HFFc6 (cell line): ENCODE measurements around the gene FCN2. TPM values are rescaled to one million over a fixed set of nuclear protein-coding genes. Genes with fewer than 3 reads are reported as not detected.

Experiments used
- DNase-seq: peaks from one replicate; pipeline ENCODE4 v3.0.0-alpha.2; 2018
- H3K27ac Mint-ChIP-seq: 2 replicates; pipeline ENCODE4 v1.8.0; 2020; ENCODE audit warnings: mild to moderate bottlenecking, mixed read lengths
- H3K27me3 Mint-ChIP-seq: 2 replicates; pipeline ENCODE4 v1.8.0; 2021; ENCODE audit warnings: mild to moderate bottlenecking, moderate library complexity, mixed read lengths; ENCODE audit not compliant: insufficient read depth
- H3K36me3 Mint-ChIP-seq: 2 replicates; pipeline ENCODE4 v1.8.0; 2021; ENCODE audit warnings: low read depth, mixed read lengths
- H3K4me1 Mint-ChIP-seq: 2 replicates; pipeline ENCODE4 v1.8.0; 2020; ENCODE audit warnings: low read depth, mixed read lengths
- H3K4me3 Mint-ChIP-seq: 2 replicates; pipeline ENCODE4 v1.8.0; 2020; ENCODE audit warnings: mild to moderate bottlenecking, moderate library complexity, mixed read lengths
- H3K9me3 Mint-ChIP-seq: 2 replicates; pipeline ENCODE4 v1.8.0; 2020; ENCODE audit warnings: mild to moderate bottlenecking, mixed read lengths
- total RNA-seq, 6 experiments: library from RNA; stranded (reverse); fragmentation: NEBNext Ultra II Directional; extraction: Animal tissue kit (Norgen Biotek cat#: 25700); gene quantifications; 2 replicates in 1 of 6; 3 replicates in 5 of 6; pipeline ENCODE4 v1.2.3, GENCODE V29; 2021
- TF ChIP-seq, protein P1 (sequence below): fragments of 200-600 bp; sonication (generic); IDR thresholded peaks from 2 replicates; pipeline ENCODE4 v1.5.0; 2021; ENCODE audit warnings: antibody characterized with exemption, mild to moderate bottlenecking

FCN2 gene
- total RNA-seq, 6 experiments from 2014 or later = not detected

DNA sequence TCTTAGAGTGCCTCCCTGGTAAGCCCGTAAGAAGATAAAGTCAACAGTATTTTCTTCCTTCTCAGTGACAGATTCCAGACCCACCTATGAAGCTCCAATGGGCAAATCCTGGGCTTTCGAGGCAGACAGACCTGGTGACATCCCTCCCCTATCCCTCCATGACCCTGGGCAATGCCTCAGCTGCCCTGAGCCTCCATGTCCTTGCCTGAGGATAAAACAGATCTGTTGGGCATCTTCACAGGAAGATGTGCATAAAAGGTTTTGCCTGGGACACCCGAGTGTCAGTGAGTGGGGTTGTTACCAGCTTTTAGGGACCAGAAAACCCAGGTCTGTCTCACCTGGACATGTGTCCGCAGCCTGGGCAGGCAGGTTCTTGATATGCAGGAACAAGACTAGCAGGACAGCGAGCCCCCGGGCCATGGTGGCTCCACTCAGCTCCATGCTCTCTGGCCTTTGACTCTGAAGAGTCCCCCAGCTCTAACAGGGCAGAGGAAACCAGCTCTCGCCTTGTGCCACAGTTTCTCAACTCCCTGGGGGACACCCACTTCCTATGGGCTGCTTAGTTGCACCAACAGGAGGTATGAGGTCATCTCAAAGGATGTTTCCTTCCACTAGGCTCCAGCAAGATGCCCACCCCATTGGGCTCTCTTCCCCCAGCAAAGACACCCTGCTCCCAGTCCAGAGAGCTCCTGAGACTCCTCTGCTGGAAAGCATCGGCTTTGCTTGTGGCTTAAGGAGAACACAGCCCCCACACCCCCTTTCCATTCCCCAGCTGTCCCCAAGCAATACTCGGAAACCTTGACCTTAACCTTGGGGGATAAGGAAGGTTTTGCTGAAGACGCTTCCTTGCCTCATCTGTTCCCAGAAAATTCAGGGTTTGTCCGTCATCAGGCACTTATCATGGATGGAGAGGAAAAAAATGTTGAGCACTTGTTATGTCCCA is 37.1 kb downstream of the FCN2 start, which contains the start of gene FCN1:
FCN1 (minus strand) TSS at position 482 of the 943 bp plus-strand sequence; CDS start at position 441, 41 bp downstream.
- no peak within 1 kb of the TSS for H3K27ac Mint-ChIP-seq
- H3K27me3 Mint-ChIP-seq = peaks cover 36% of the 10 kb centered on the region
- H3K9me3 Mint-ChIP-seq = peaks cover 13% of the 10 kb centered on the region
- no peak within 1 kb of the TSS for H3K4me3 Mint-ChIP-seq
- peaks cover 8% of the 10 kb centered on the region; the same call in 1 of the 2 replicates for H3K36me3 Mint-ChIP-seq
- DNase-seq = no peak
- H3K4me1 Mint-ChIP-seq = no peaks in the 10 kb centered on the region
- TF ChIP-seq, protein P1, sequence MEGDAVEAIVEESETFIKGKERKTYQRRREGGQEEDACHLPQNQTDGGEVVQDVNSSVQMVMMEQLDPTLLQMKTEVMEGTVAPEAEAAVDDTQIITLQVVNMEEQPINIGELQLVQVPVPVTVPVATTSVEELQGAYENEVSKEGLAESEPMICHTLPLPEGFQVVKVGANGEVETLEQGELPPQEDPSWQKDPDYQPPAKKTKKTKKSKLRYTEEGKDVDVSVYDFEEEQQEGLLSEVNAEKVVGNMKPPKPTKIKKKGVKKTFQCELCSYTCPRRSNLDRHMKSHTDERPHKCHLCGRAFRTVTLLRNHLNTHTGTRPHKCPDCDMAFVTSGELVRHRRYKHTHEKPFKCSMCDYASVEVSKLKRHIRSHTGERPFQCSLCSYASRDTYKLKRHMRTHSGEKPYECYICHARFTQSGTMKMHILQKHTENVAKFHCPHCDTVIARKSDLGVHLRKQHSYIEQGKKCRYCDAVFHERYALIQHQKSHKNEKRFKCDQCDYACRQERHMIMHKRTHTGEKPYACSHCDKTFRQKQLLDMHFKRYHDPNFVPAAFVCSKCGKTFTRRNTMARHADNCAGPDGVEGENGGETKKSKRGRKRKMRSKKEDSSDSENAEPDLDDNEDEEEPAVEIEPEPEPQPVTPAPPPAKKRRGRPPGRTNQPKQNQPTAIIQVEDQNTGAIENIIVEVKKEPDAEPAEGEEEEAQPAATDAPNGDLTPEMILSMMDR = no peak

DNA sequence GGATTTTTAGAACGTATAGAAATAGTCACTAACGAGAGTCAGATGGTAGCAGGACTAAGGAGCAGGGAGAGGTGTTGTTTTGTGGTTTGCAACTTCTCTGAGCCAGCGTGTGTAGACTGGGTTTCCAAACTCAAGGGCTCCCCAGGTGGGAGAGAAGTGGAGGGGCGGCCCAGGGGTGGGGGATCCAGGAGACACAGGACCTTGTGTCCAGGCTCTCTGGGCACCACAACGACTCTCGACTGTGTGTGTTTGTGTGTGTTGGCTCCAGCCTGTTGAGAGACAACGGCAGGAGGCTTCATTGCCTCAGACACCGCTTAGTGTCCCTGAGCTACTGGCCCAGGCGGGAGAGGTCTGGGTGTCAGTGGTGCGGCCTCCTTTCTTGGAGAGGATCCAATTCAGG is 38.0 kb downstream of the FCN2 start:
- Mint-ChIP-seq H3K9me3 (peaks cover 13% of the 10 kb centered on the region), H3K36me3 (peaks cover 8% of the 10 kb centered on the region; the same call in 1 of the 2 replicates), H3K27ac (no peak overlapping the region), H3K4me3 (no peak overlapping the region), H3K4me1 (no peaks in the 10 kb centered on the region), H3K27me3 (peaks cover 32% of the 10 kb centered on the region)
- DNase-seq = no peak
- TF ChIP-seq, protein P1 = no peak

DNA sequence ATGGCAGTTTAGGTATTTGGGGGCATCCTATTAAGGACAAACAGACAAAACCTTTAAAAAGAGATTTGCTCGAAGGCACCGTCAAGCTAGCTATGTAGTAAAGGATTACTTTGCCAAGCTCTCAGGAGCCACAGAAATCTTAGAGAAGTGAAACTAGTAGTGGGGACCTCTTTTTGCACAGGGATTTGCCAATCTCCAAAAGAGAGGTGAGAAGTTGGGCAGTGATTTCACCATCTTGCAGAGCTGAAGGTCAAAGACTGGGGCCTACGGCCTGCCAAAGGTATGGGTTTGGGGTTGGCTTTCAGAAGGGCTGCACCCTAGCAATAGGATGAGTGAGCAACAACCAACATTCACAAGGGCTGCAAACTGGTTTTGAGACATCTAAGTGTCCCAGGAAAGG is 38.7 kb downstream of the FCN2 start:
- no peaks in the 10 kb centered on the region for H3K4me1 Mint-ChIP-seq
- peaks cover 28% of the 10 kb centered on the region for H3K27me3 Mint-ChIP-seq
- no peak overlapping the region for H3K4me3 Mint-ChIP-seq
- TF ChIP-seq, protein P1 = no peak
- H3K9me3 Mint-ChIP-seq = peaks cover 13% of the 10 kb centered on the region
- peaks cover 8% of the 10 kb centered on the region; the same call in 1 of the 2 replicates for H3K36me3 Mint-ChIP-seq
- DNase-seq = no peak
- H3K27ac Mint-ChIP-seq = no peak overlapping the region

DNA sequence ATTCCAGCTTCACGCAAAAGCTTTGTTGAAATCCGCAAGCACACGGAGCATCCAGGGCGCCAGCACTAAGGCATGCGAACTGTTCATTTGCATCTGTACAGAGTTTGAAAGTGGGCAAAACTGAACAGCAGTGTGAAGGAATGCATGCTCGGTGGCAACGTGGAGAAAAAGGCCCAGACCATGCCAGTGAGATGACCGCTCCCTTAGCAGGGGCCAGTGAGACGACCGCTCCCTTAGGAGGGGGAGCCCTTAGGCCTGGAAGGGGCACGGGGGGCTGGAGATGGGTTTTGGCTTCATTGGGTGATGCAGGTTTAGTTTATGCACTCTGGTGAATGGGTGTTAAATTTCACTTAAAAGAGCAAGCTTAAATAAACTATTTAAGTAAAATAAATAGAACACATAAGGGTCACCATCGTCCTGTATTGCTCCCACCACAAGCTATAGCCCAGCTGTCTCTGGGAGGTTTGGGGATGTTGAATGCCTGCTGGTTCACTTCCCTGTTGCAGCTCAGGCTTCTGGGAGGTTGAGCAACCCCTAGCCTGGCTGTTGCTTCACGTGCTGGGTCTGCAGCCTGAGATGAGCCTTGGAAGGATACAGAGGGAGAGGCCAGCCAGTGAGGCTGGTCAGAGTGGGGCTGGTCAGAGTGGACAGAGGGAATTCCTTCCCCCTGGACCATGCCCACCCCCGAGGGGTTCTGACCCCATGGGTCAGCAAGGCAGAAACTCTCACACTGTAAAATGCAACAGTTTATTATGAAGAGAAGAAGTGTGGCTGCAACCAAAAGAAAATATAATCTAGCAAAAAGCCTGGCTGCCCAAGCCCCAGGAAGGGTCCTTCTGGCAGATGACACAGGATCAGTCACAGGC is 41.7 kb downstream of the FCN2 start:
- DNase-seq = no peak
- peaks cover 8% of the 10 kb centered on the region; the same call in 1 of the 2 replicates for H3K36me3 Mint-ChIP-seq
- no peaks in the 10 kb centered on the region for H3K4me1 Mint-ChIP-seq
- TF ChIP-seq, protein P1 = no peak
- H3K27ac Mint-ChIP-seq = no peak overlapping the region
- peaks cover 13% of the 10 kb centered on the region for H3K9me3 Mint-ChIP-seq
- H3K27me3 Mint-ChIP-seq = peaks cover 14% of the 10 kb centered on the region
- no peak overlapping the region for H3K4me3 Mint-ChIP-seq

DNA sequence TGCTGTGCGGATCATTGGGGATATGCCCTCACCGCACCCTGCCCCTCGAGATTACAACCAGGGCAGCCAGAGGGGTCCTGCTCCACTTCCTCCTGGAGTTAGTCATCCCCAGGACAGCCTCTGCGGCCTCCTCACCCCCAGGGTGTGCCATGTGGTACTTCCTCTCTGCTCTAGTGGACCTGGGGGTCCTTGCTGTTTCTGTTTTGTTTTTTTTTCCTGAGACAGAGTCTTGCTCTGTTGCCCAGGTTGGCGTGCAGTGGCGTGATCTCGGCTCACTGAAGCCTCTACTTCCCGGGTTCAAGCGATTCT is 42.3 kb downstream of the FCN2 start:
- H3K27ac Mint-ChIP-seq = no peak overlapping the region
- TF ChIP-seq, protein P1 = no peak
- H3K9me3 Mint-ChIP-seq = peaks cover 13% of the 10 kb centered on the region
- peaks cover 14% of the 10 kb centered on the region for H3K27me3 Mint-ChIP-seq
- peaks cover 8% of the 10 kb centered on the region; the same call in 1 of the 2 replicates for H3K36me3 Mint-ChIP-seq
- H3K4me1 Mint-ChIP-seq = no peaks in the 10 kb centered on the region
- no peak for DNase-seq
- H3K4me3 Mint-ChIP-seq = no peak overlapping the region
